Natural killer cell (primary cell): ENCODE results near the gene MNDA. TPM values are rescaled to one million over a fixed set of nuclear protein-coding genes. Genes with fewer than 3 reads are reported as not detected.

ENCODE experiments used
- ATAC-seq, 3 donors: fragments of 150-1000 bp in 2 of 3; fragments of 200-7000 bp in 1 of 3; cut with Tn5 transposase; 1 replicate in 1 of 3; 2 replicates in 2 of 3; pipeline ENCODE4 v1.10.0; 2021; ENCODE audit warnings: mild to moderate bottlenecking in 2 of 3, moderate library complexity in 2 of 3
- DNase-seq, 2 donors: peaks; one replicate each; pipeline versions ENCODE4 v3.0.0 to v3.0.0-alpha.2; 2013 to 2021; ENCODE audit warnings: mixed read lengths in 1 of 2
- H3K27ac ChIP-seq: one replicate; pipeline ENCODE4 v1.5.1; 2013; ENCODE audit warnings: mild to moderate bottlenecking, low read length
- H3K27me3 ChIP-seq: one replicate; pipeline ENCODE4 v1.6.1; 2013; ENCODE audit warnings: low read length; ENCODE audit not compliant: control insufficient read depth, insufficient read depth
- H3K36me3 ChIP-seq: one replicate; pipeline ENCODE4 v1.6.1; 2013; ENCODE audit warnings: low read length; ENCODE audit not compliant: control insufficient read depth, insufficient read depth
- H3K4me1 ChIP-seq: one replicate; pipeline ENCODE4 v1.6.1; 2013; ENCODE audit warnings: low read length; ENCODE audit not compliant: control insufficient read depth, insufficient read depth
- H3K4me3 ChIP-seq: one replicate; pipeline ENCODE4 v1.5.1; 2013; ENCODE audit warnings: low read length
- H3K9me3 ChIP-seq: one replicate; pipeline ENCODE4 v1.6.1; 2013; ENCODE audit warnings: low read length; ENCODE audit not compliant: control insufficient read depth, insufficient read depth
- H3K27ac Mint-ChIP-seq, 2 donors: one replicate each; pipeline ENCODE4 v1.8.0; 2022; ENCODE audit warnings: mild to moderate bottlenecking in 2 of 2, mixed read lengths in 2 of 2, moderate library complexity in 1 of 2
- H3K27me3 Mint-ChIP-seq, 2 donors: one replicate each; pipeline ENCODE4 v1.8.0; 2022; ENCODE audit warnings: low read depth in 2 of 2, mixed read lengths in 2 of 2
- H3K36me3 Mint-ChIP-seq: one replicate; pipeline ENCODE4 v1.8.0; 2022; ENCODE audit warnings: mixed read lengths
- H3K4me1 Mint-ChIP-seq, 2 donors: one replicate each; pipeline ENCODE4 v1.8.0; 2022; ENCODE audit warnings: mixed read lengths in 2 of 2
- H3K4me3 Mint-ChIP-seq: one replicate; pipeline ENCODE4 v1.8.0; 2022; ENCODE audit warnings: mild to moderate bottlenecking, moderate library complexity, mixed read lengths
- H3K9me3 Mint-ChIP-seq, 2 donors: one replicate each; pipeline ENCODE4 v1.8.0; 2022; ENCODE audit warnings: mixed read lengths in 2 of 2
- WGBS: methylation state at CpG from one replicate; pipeline ENCODE4 v1.1.7; 2013; ENCODE audit warnings: missing lambda C conversion rate; ENCODE audit not compliant: insufficient coverage; 5-methylcytosine and 5-hydroxymethylcytosine counted together
- intact Hi-C: fragments of 100-400 bp; cut with micrococcal nuclease; formaldehyde crosslinking; loops from one replicate; pipeline ENCODE4 v1.14.2; 2022
- total RNA-seq, 4 donors: library from RNA; stranded (reverse); fragments of 120-200 nt in 1 of 4; gene quantifications; one replicate each; pipeline versions ENCODE4 v1.2.3 to v1.2.4, GENCODE V29; 2013 to 2022
- TF ChIP-seq, protein P1 (sequence below): fragments of 200-600 bp; IDR thresholded peaks from one replicate; pipeline ENCODE4 v1.8.0; 2022; ENCODE audit warnings: antibody characterized with exemption

MNDA gene
- total RNA-seq, 3 donors from 2014 or later (not counting 1 experiment from before 2014, with no cell fraction given): 3.3 to 14.3 (median 7.0) TPM

DNA sequence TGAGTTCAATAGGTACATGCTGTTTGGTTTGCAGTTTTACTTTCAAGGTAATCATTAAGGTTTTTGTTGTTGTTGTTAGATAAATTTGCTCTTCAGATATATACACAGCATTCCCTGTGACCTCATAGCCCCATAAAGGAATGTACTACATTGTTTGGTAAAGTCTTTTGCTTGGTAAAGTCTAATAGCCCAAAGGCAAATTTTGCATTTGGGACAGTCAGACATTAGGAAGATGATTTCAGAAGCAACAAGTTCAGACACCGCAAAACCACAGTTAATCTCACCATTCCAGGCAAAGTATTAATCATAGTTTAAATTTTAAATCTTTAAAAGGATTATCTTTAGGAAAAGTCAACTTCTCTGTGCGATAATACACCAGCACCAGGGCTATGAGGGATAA, 67.6 kb downstream of the MNDA start:
- H3K27ac Mint-ChIP-seq: no peak overlapping the region
- peaks cover 0 to 2% of the 10 kb centered on the region in 2 donors for H3K27me3 Mint-ChIP-seq
- H3K27ac ChIP-seq: no peak overlapping the region
- H3K36me3 Mint-ChIP-seq: peaks cover under 1% of the 10 kb centered on the region
- peaks cover 0 to 2% of the 10 kb centered on the region in 2 donors for H3K9me3 Mint-ChIP-seq
- intact Hi-C loops: no loop called here
- WGBS: no CpG with 5 or more reads among the region's 2 CpGs
- H3K4me1 Mint-ChIP-seq: peaks cover 5 to 7% of the 10 kb centered on the region in 2 donors
- no peak overlapping the region for H3K4me3 ChIP-seq
- H3K9me3 ChIP-seq: no peaks in the 10 kb centered on the region
- H3K4me1 ChIP-seq: no peaks in the 10 kb centered on the region
- no peak overlapping the region for H3K4me3 Mint-ChIP-seq
- ATAC-seq (no peak), DNase-seq (no peak)
- no peaks in the 10 kb centered on the region for H3K27me3 ChIP-seq
- H3K36me3 ChIP-seq: no peaks in the 10 kb centered on the region
- TF ChIP-seq, protein P1, sequence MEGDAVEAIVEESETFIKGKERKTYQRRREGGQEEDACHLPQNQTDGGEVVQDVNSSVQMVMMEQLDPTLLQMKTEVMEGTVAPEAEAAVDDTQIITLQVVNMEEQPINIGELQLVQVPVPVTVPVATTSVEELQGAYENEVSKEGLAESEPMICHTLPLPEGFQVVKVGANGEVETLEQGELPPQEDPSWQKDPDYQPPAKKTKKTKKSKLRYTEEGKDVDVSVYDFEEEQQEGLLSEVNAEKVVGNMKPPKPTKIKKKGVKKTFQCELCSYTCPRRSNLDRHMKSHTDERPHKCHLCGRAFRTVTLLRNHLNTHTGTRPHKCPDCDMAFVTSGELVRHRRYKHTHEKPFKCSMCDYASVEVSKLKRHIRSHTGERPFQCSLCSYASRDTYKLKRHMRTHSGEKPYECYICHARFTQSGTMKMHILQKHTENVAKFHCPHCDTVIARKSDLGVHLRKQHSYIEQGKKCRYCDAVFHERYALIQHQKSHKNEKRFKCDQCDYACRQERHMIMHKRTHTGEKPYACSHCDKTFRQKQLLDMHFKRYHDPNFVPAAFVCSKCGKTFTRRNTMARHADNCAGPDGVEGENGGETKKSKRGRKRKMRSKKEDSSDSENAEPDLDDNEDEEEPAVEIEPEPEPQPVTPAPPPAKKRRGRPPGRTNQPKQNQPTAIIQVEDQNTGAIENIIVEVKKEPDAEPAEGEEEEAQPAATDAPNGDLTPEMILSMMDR: no peak

Other genes starting within 250 kb of the MNDA start
- not detected for gene OR10Z1, start 226.1 kb upstream of the MNDA start, total RNA-seq
- gene SPTA1, start 144.6 kb upstream of the MNDA start, total RNA-seq: under 1 TPM in 1 of 3 donors, not detected in 2; 0.30 TPM
- not detected for gene OR6K2, start 130.7 kb upstream of the MNDA start, total RNA-seq
- 1 to 10 TPM in 1 of 3 donors, not detected in 2; 1.7 TPM for gene OR6K3, start 110.6 kb upstream of the MNDA start, total RNA-seq
- not detected for gene OR6K6, start 76.6 kb upstream of the MNDA start, total RNA-seq
- 1 to 10 TPM in 1 of 3 donors, not detected in 2; 4.0 TPM for gene OR6N1, start 59.2 kb upstream of the MNDA start, total RNA-seq
- gene OR6N2, start 50.1 kb upstream of the MNDA start, total RNA-seq: under 1 TPM in 1 of 3 donors, not detected in 2; 0.95 TPM
- 100 to 1,000 TPM; 171 to 313 (median 197) TPM for gene PYHIN1, start 100.2 kb downstream of the MNDA start, total RNA-seq
- gene IFI16, start 178.6 kb downstream of the MNDA start, total RNA-seq: 100 to 1,000 TPM; 141 to 218 (median 151) TPM
- gene AIM2, start 245.4 kb downstream of the MNDA start, total RNA-seq: 1 to 10 TPM in 1 of 3 donors, not detected in 2; 1.1 TPM